Suppressor macrophage treated with lipopolysaccharide for 1 hour (primary cell): ENCODE data around the gene MBOAT1.
"Not testable (repeated sequence)": the region's sequence is repeated elsewhere in the genome, so short reads cannot be mapped to it uniquely, and the experiment has no call there.

Source experiments
- DNase-seq, 3 donors: peaks; one replicate each; pipeline ENCODE4 v3.0.0-alpha.2; 2020 to 2022

Gene MBOAT1

GRCh38 chr6:20212392-20213111, at the start of gene MBOAT1:
TSS of gene MBOAT1 (minus strand) at chr6:20212469. CDS start at chr6:20212234, 235 bp downstream.
- DNase-seq, result peak; percentile 94 to 96 (median 95)

DNA sequence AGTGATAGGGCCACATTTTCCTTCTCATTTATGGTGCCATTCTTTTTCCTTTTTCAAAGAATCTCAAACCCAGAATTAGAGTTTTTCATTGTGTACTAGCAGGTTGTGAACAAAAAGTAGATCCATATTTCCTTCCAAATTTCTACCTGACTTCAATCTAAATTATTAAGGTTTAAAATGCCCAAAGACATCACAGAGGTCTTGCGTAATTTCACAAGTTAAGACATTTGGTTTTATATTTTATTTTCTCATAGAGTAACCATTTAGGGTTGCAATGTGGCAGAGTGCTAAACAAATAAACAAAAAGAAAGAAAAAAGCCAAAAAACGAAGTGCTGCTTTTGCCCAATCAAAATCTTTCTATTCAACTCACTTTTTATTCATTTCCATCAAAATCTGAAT, 49.4 kb upstream of the MBOAT1 start:
- no peak for DNase-seq

DNA sequence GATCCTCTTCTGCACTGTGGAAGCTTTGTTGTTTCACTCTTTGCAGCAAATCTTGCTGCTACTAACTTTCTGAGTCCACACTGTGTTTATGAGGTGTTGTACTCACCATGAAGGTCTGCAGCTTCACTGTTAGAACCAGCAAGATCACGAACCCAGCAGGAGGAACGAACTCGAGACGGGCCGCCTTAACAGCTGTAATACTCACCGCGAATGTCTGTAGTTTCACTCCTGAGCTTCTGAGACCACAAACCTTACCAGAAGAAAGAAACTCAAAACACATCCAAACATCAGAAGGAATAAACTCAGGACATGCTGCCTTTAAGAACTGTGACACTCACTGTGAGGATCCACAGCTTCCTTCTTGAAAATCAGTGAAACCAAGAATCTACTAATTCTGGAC, 48.1 kb upstream of the MBOAT1 start:
- no peak for DNase-seq

DNA sequence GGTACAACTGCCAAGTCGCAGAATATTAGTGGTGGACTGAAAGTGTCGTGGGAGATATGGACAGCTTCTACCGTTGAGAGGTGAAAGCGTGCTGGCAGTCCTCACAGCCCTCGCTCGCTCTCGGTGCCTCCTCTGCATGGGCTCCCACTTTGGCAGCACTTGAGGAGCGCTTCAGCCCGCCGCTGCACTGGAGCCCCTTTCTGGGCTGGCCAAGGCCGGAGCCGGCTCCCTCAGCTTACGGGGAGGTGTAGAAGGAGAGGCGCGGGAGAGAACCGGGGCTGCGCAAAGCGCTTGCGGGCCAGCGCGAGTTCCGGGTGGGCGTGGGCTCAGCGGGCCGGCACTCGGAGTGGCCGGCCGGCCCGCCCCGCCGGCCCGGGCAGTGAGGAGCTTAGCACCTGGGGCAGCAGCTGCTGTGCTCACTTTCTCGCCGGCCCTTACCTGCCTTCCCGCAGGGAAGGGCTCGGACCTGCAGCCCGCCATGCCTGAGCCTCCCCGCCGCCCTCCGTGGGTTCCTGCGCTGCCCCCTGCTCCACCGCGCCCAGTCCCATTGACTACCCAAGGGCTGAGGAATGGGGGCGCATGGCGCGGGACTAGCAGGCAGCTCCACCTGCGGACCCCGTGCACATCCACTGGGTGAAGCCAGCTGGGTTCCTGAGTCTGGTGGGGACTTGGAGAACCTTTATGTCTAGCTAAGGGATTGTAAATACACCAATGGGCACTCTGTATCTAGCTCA, 47.2 kb upstream of the MBOAT1 start:
- no peak for DNase-seq

- peak in 1 of 3 donors; percentile 24 for DNase-seq
Observed at GRCh38 chr6:20255428-20255827, 43.2 kb upstream of the MBOAT1 start.

DNA sequence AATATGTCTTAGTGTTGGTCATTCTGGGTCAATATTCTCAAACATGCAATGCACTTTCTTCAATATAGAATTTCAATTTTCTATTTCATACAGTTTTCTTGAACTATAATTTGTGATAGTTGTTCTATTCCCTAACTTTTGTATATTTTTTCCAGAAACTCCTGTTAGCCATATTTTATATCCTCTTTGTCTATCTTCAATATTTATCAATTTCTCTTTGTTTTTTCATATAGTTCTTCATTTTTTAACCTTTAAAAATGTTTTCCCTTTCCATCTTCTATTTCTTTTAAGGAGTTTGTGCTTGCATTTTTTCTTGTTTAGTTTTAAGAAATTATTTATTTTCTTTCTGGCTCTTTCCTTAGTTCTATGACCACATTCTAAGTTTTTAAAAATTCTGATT, 42.0 kb upstream of the MBOAT1 start:
- no peak for DNase-seq

- DNase-seq, result no peak
Observed at GRCh38 chr6:20253021-20253420, 40.8 kb upstream of the MBOAT1 start.

DNA sequence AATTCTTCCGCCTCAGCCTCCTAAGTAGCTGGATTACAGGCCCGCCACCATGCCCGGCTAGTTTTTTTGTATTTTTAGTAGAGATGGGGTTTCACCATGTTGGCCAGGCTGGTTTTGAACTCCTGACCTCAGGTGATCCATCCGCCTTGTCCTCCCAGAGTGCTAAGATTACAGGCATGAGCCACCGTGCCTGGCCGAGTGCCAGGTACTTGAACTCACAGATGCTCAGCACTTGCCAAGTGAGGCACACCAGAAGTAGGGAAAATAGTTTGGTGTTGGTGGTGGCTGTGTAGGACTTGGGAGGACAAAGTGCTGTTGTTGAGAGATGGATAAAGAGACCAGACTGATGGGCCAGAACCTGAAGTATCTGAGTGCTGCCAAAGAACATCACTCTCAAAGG, 40.0 kb upstream of the MBOAT1 start:
- no peak for DNase-seq

DNA sequence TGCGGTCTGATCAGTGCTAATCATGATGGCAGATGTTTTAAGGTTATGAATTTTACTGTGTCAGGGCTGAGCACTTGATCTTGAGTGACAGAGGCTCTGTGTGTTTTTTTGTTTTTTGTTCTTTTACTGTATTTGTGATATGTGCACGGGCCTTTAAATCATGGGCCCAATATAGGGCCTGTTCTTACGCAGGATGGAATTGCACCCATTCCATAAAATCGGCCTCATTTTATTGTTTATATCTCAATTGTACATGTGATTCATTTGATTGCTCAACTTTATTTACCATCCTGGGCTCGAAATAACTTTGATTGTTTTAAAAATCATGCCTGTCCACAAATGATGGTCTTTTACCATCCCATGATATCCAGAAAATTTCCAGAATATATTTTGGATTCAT, 39.3 kb upstream of the MBOAT1 start:
- no peak for DNase-seq

- no peak for DNase-seq
Observed at GRCh38 chr6:20246125-20246524, 33.9 kb upstream of the MBOAT1 start.

GRCh38 chr6:20244807-20245681, 32.8 kb upstream of the MBOAT1 start:
- DNase-seq, result not testable (repeated sequence)

GRCh38 chr6:20243288-20243687, 31.0 kb upstream of the MBOAT1 start:
- DNase-seq, result no peak

DNA sequence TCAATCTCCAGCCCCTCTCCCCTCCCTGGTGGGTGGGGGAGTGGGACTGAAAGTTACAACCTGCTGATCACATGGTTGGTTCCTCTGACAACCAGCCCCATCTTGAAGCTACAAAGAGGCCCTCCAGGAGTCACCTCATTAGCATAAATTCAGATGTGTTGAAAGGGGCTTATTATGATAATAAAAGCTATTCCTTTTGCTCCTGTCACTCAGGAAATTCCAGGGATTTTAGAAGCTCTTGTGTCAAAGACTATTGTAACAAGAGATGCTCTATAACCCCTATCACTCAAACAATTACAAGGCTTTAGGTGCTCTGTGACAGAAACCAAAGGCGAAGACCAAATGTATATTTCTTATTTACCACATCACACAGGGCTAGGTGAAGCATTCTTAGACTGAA, 30.1 kb upstream of the MBOAT1 start:
- no peak for DNase-seq

DNA sequence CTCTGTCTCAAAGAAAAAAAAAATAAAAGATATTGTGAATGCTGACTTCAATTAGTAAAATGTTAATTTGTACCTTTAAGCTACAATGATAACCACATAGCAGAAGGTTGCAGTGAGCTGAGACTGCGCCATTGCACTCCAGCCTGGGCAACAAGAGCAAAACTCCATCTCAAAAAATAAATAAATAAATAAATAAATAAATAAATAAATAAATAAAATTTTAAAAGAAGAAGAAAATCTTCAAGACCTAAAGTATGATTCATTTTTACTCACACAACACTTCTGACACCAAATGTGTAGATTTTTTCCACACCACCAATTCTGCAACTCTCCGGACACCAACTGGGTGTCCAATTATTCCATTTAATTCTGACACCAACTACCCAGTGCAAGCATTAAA, 28.8 kb upstream of the MBOAT1 start:
- no peak for DNase-seq

DNA sequence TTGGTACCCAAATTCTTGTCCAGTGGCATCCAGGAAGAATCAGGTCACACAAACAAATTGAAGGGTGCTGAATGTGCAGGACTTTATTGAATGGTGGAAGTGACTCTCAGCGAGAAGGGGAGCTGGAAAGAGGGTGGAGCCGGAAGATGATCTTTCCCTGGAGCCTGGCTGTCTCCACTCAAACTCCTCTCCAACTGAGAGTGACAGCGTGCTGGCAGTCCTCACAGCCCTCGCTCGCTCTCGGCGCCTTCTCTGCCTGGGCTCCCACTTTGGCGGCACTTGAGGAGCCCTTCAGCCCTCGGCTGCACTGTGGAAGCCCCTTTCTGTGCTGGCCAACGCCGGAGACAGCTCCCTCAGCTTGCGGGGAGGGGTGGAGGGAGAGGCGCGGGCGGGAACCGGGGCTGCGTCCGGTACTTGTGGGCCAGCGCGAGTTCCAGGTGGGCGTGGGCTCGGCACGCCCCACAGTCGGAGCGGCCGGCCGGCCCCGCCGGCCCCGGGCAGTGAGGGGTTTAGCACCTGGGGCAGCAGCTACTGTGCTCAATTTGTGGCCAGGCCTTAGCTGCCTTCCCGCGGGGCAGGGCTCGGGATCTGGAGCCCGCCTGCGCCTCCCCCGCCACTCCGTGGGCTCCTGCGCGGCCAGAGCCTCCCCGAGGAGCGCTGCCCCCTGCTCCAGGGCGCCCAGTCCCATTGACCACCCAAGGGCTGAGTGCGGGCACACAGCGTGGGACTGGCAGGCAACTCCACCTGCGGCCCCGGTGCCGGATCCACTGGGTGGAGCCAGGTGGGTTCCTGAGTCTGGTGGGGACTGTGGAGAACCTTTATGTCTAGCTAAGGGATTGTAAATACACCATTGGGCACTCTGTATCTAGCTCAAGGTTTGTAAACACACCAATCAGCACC, 26.7 kb upstream of the MBOAT1 start:
- no peak for DNase-seq

DNA sequence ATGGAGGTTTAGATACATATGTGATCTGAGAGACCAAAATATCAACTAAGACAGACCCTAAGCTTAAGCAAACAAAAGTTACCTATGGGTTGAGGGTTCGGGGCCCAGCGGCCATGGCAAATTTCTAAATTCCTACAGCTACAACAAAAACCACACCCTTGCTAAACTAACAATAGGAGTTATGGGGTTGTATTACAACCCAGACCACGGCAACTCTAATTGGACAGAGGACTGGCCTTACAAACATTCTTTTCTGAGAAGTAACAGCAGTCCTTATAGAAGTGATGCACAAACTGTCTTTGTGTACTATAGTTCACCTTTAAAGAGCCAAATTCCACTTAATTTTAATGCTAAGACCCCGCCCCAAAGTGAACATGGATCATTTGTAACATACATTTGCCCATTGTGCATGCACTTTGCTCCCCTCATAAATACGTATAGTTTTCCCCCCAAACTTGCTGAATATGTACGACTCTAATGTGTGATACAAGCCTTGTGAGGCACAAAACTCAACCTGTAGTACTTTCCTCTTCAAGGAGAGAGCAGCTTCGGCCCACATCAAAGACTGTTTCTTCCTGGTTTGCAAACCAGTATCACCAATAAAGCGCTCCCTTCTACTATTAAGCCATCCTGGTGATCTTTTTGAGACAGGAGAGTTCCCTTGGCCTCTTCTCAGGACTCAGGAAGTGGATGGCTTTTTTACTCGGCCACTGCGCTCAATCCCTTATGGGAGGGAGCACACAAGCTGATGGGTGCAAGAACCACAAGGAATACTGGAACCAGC, 25.6 kb upstream of the MBOAT1 start:
- no peak for DNase-seq

- no peak for DNase-seq
Observed at GRCh38 chr6:20236909-20237600, 24.8 kb upstream of the MBOAT1 start.

DNA sequence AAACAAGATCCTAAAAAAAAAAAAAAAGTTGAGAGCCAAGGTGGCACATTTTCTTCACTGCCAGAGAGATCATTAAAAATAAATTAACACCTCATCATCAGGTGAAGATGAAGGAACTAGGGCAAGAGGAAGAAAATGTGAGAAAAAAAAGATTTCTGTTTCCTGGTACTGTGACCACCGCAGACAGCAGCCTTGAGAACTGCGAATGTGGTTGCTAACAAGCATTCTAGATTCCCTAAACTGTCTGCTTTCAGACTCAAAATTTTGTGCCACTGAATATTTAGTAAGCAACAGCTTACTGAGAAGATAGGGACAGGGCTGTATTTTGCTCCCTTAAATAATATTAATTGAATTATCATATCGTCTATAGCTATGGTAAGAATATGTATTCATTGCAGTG, 24.1 kb upstream of the MBOAT1 start:
- DNase-seq, result no peak

DNA sequence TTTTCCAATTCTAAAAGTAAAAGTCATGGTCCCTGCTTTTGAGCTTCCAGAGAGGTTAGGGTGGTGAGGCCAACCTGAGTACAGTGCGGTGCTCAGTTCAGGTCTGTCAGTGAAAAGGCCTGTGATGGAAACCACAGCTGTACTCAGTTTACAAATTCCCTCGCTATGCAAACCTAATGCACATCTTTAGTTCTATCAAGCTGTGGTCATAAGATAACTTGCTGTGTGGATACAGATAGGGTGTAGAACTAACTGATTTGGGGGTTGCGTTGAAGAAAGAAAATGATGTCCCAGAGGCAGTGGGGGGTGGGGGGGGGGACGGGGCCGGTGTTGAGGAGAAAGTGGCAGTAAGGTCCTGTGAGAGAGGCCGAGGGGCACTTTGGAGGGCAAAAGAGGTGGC, 22.8 kb upstream of the MBOAT1 start:
- no peak for DNase-seq

GRCh38 chr6:20234136-20234535, 21.9 kb upstream of the MBOAT1 start:
- DNase-seq, result no peak
